ENCODE data around the gene ADIPOQ.

ADIPOQ gene

DNA sequence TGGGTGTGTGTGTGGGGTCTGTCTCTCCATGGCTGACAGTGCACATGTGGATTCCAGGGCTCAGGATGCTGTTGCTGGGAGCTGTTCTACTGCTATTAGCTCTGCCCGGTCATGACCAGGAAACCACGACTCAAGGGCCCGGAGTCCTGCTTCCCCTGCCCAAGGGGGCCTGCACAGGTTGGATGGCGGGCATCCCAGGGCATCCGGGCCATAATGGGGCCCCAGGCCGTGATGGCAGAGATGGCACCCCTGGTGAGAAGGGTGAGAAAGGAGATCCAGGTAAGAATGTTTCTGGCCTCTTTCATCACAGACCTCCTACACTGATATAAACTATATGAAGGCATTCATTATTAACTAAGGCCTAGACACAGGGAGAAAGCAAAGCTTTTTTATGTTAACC, 10.5 kb downstream of the ADIPOQ start:
- Histone ChIP-seq H3K4me2 (ENCODE audit: low read depth, low read length) (no peak overlapping the region), H4K20me1 (ENCODE audit: insufficient read depth, low read length) (no peaks in the 10 kb centered on the region), H3K79me2 (ENCODE audit: low read length) (no peaks in the 10 kb centered on the region), H3K4me1 (ENCODE audit: low read length) (no peaks in the 10 kb centered on the region), H3K27ac (ENCODE audit: low read length) (no peak overlapping the region), H3K9me2 (replicated peaks; ENCODE audit: insufficient read depth, low read length) (no peaks in the 10 kb centered on the region), H3K9me3 (replicated peaks; ENCODE audit: insufficient read depth, low read length) (no peaks in the 10 kb centered on the region), H3F3A (ENCODE audit: insufficient read depth, low read length) (no peaks in the 10 kb centered on the region), H3K4me3 (ENCODE audit: low read length) (no peak overlapping the region), H2AFZ (ENCODE audit: low read length) (no peak overlapping the region), H3K36me3 (replicated peaks; ENCODE audit: insufficient read depth, low read length) (no peaks in the 10 kb centered on the region), H3K27me3 (replicated peaks; ENCODE audit: insufficient read depth, low read length) (no peaks in the 10 kb centered on the region), H3K9ac (ENCODE audit: low read length) (no peak overlapping the region)
- TF ChIP-seq EZH2phosphoT487 (IDR thresholded peaks at IDR 0.05; ENCODE audit: low read length) (no peak), EZH2 (optimal IDR thresholded peaks at IDR 0.05; ENCODE audit: low read depth, low read length) (no peak)
- TF ChIP-seq, protein P1, sequence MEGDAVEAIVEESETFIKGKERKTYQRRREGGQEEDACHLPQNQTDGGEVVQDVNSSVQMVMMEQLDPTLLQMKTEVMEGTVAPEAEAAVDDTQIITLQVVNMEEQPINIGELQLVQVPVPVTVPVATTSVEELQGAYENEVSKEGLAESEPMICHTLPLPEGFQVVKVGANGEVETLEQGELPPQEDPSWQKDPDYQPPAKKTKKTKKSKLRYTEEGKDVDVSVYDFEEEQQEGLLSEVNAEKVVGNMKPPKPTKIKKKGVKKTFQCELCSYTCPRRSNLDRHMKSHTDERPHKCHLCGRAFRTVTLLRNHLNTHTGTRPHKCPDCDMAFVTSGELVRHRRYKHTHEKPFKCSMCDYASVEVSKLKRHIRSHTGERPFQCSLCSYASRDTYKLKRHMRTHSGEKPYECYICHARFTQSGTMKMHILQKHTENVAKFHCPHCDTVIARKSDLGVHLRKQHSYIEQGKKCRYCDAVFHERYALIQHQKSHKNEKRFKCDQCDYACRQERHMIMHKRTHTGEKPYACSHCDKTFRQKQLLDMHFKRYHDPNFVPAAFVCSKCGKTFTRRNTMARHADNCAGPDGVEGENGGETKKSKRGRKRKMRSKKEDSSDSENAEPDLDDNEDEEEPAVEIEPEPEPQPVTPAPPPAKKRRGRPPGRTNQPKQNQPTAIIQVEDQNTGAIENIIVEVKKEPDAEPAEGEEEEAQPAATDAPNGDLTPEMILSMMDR (IDR thresholded peaks at IDR 0.05; ENCODE audit: low read length): no peak
- no peak for DNase-seq

DNA sequence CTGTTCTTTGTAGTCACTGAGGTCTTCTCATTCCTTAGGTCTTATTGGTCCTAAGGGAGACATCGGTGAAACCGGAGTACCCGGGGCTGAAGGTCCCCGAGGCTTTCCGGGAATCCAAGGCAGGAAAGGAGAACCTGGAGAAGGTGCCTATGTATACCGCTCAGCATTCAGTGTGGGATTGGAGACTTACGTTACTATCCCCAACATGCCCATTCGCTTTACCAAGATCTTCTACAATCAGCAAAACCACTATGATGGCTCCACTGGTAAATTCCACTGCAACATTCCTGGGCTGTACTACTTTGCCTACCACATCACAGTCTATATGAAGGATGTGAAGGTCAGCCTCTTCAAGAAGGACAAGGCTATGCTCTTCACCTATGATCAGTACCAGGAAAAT, 11.6 kb downstream of the ADIPOQ start:
- no peaks in the 10 kb centered on the region for H3K36me3 ChIP-seq (replicated peaks; ENCODE audit: insufficient read depth, low read length)
- H2AFZ ChIP-seq (ENCODE audit: low read length): no peak overlapping the region
- no peaks in the 10 kb centered on the region for H3F3A ChIP-seq (ENCODE audit: insufficient read depth, low read length)

DNA sequence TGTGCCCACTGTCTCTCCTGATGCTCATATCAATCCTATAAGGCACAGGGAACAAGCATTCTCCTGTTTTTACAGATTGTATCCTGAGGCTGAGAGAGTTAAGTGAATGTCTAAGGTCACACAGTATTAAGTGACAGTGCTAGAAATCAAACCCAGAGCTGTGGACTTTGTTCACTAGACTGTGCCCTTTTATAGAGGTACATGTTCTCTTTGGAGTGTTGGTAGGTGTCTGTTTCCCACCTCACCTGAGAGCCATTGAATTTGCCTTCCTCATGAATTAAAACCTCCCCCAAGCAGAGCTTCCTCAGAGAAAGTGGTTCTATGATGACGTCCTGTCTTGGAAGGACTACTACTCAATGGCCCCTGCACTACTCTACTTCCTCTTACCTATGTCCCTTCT, 12.4 kb downstream of the ADIPOQ start:
- no peak overlapping the region for H3K4me2 ChIP-seq (ENCODE audit: low read depth, low read length)
- H3K9ac ChIP-seq (ENCODE audit: low read length): no peak overlapping the region
- no peaks in the 10 kb centered on the region for H4K20me1 ChIP-seq (ENCODE audit: insufficient read depth, low read length)
- H3F3A ChIP-seq (ENCODE audit: insufficient read depth, low read length): no peaks in the 10 kb centered on the region
- no peaks in the 10 kb centered on the region for H3K36me3 ChIP-seq (replicated peaks; ENCODE audit: insufficient read depth, low read length)
- DNase-seq: no peak
- H3K79me2 ChIP-seq (ENCODE audit: low read length): no peaks in the 10 kb centered on the region
- no peaks in the 10 kb centered on the region for H3K9me2 ChIP-seq (replicated peaks; ENCODE audit: insufficient read depth, low read length)
- no peaks in the 10 kb centered on the region for H3K9me3 ChIP-seq (replicated peaks; ENCODE audit: insufficient read depth, low read length)
- no peak overlapping the region for H3K27ac ChIP-seq (ENCODE audit: low read length)
- H2AFZ ChIP-seq (ENCODE audit: low read length): no peak overlapping the region
- no peak overlapping the region for H3K4me3 ChIP-seq (ENCODE audit: low read length)
- TF ChIP-seq EZH2phosphoT487 (IDR thresholded peaks at IDR 0.05; ENCODE audit: low read length) (no peak), EZH2 (optimal IDR thresholded peaks at IDR 0.05; ENCODE audit: low read depth, low read length) (no peak)
- TF ChIP-seq, protein P1 (IDR thresholded peaks at IDR 0.05; ENCODE audit: low read length): no peak
- H3K4me1 ChIP-seq (ENCODE audit: low read length): no peaks in the 10 kb centered on the region
- H3K27me3 ChIP-seq (replicated peaks; ENCODE audit: insufficient read depth, low read length): no peaks in the 10 kb centered on the region

More for the DNA sequence above, 11.6 kb downstream of the ADIPOQ start:
- H3K4me3 ChIP-seq (ENCODE audit: low read length): no peak overlapping the region
- H3K27ac ChIP-seq (ENCODE audit: low read length): no peak overlapping the region
- no peaks in the 10 kb centered on the region for H3K9me3 ChIP-seq (replicated peaks; ENCODE audit: insufficient read depth, low read length)
- no peak for TF ChIP-seq EZH2 (optimal IDR thresholded peaks at IDR 0.05; ENCODE audit: low read depth, low read length)
- no peak for TF ChIP-seq EZH2phosphoT487 (IDR thresholded peaks at IDR 0.05; ENCODE audit: low read length)
- TF ChIP-seq, protein P1 (IDR thresholded peaks at IDR 0.05; ENCODE audit: low read length): no peak
- no peaks in the 10 kb centered on the region for H3K79me2 ChIP-seq (ENCODE audit: low read length)
- H3K9me2 ChIP-seq (replicated peaks; ENCODE audit: insufficient read depth, low read length): no peaks in the 10 kb centered on the region
- no peaks in the 10 kb centered on the region for H3K27me3 ChIP-seq (replicated peaks; ENCODE audit: insufficient read depth, low read length)
- no peaks in the 10 kb centered on the region for H4K20me1 ChIP-seq (ENCODE audit: insufficient read depth, low read length)
- no peaks in the 10 kb centered on the region for H3K4me1 ChIP-seq (ENCODE audit: low read length)
- no peak overlapping the region for H3K4me2 ChIP-seq (ENCODE audit: low read depth, low read length)
- no peak for DNase-seq
- no peak overlapping the region for H3K9ac ChIP-seq (ENCODE audit: low read length)
